Calu3 (cell line): ENCODE data around the gene GTPBP4. TPM values are rescaled to one million over a fixed set of nuclear protein-coding genes. Genes with fewer than 3 reads are reported as not detected.

Experiments used
- BruUV-seq: library from RNA; stranded (reverse); fragments of 400-500 nt; replicated peaks from 2 replicates; lab custom pipeline; 2021; lab: Mats Ljungman, UMichigan
- CTCF ChIA-PET: fragments of 300-600 bp; sonication (Branson Sonifier 250); formaldehyde crosslinking; loops from one replicate; lab custom pipeline; 2022; ENCODE audit warnings: antibody characterized with exemption; lab: Charles Lee
- DNase-seq: peaks from one replicate; pipeline ENCODE4 v3.0.0; 2022
- H3K27ac Mint-ChIP-seq: one replicate; pipeline ENCODE4 v1.8.0; 2022; ENCODE audit warnings: mixed read lengths; ENCODE audit not compliant: unreplicated experiment
- H3K27me3 Mint-ChIP-seq: one replicate; pipeline ENCODE4 v1.8.0; 2022; ENCODE audit warnings: mixed read lengths; ENCODE audit not compliant: unreplicated experiment
- H3K36me3 Mint-ChIP-seq: one replicate; pipeline ENCODE4 v1.8.0; 2022; ENCODE audit warnings: mild to moderate bottlenecking, moderate library complexity, mixed read lengths; ENCODE audit not compliant: insufficient read depth, unreplicated experiment
- H3K4me1 Mint-ChIP-seq: one replicate; pipeline ENCODE4 v1.8.0; 2022; ENCODE audit warnings: mild to moderate bottlenecking, low read depth, mixed read lengths; ENCODE audit not compliant: unreplicated experiment
- H3K4me3 Mint-ChIP-seq: one replicate; pipeline ENCODE4 v1.8.0; 2022; ENCODE audit warnings: mild to moderate bottlenecking, low read depth, moderate library complexity, mixed read lengths; ENCODE audit not compliant: unreplicated experiment
- H3K9me3 Mint-ChIP-seq: one replicate; pipeline ENCODE4 v1.8.0; 2022; ENCODE audit warnings: low read depth, mixed read lengths; ENCODE audit not compliant: unreplicated experiment
- intact Hi-C: fragments of 100-400 bp; cut with micrococcal nuclease; formaldehyde crosslinking; loops from one replicate; pipeline ENCODE4 v1.10.0; 2022; ENCODE audit not compliant: unreplicated experiment
- total RNA-seq: library from RNA; stranded (reverse); gene quantifications from 2 replicates; pipeline ENCODE4 v1.2.3, GENCODE V29; 2022
- TF ChIP-seq, protein P1 (sequence below): fragments of 200-600 bp; IDR thresholded peaks from one replicate; pipeline ENCODE4 v1.8.0; 2022; ENCODE audit warnings: antibody characterized with exemption; ENCODE audit not compliant: unreplicated experiment

GTPBP4 gene
- total RNA-seq, 1 experiment from 2014 or later, result 123 TPM

DNA sequence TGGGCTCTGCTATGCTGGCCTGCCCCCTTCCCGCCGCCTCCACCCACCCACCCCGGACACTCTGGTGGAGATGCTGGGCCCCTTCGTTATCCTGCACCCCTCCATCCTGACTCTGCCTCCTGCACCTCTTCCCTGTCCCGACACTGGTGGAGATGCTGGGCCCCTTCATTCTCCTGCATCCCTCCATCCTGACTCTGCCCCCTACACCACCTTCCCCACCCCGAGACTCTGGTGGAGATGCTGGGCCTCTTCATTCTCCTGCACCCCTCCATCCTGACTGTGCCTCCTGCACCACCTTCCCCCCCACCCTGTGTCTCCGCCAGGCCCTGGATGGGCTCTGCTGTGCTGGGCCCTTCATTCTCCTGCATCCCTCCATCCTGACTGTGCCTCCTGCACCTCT is 22.5 kb downstream of the GTPBP4 start:
- Mint-ChIP-seq H3K27ac (peak overlapping the region; percentile 27), H3K27me3 (no peaks in the 10 kb centered on the region), H3K4me3 (no peak overlapping the region), H3K9me3 (no peaks in the 10 kb centered on the region), H3K4me1 (no peaks in the 10 kb centered on the region), H3K36me3 (peaks cover 88% of the 10 kb centered on the region)
- DNase-seq, result no peak
- BruUV-seq, result no TSS peak
- CTCF ChIA-PET, result no interaction called here
- TF ChIP-seq, protein P1, sequence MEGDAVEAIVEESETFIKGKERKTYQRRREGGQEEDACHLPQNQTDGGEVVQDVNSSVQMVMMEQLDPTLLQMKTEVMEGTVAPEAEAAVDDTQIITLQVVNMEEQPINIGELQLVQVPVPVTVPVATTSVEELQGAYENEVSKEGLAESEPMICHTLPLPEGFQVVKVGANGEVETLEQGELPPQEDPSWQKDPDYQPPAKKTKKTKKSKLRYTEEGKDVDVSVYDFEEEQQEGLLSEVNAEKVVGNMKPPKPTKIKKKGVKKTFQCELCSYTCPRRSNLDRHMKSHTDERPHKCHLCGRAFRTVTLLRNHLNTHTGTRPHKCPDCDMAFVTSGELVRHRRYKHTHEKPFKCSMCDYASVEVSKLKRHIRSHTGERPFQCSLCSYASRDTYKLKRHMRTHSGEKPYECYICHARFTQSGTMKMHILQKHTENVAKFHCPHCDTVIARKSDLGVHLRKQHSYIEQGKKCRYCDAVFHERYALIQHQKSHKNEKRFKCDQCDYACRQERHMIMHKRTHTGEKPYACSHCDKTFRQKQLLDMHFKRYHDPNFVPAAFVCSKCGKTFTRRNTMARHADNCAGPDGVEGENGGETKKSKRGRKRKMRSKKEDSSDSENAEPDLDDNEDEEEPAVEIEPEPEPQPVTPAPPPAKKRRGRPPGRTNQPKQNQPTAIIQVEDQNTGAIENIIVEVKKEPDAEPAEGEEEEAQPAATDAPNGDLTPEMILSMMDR, result no peak
- intact Hi-C loops, result no loop called here

DNA sequence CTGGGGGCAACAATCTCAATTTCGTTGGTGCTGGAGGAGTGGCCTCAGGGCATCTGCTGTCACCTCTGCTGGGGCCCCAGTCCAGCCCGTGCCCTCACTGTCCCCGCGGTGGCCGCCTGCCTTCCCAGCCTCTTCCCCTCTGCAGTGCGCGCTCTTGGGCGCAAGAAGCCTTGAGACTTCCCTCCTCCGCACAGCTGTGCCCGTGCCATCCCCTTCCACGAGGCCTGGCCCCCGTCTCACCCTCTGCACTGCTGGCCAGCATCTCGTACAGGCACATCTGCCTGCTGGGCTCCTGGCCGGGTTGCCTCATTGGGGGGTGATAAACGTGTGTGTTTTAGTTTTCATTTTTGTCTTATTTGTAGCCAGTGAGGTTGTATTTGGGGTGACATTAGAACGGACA is 23.5 kb downstream of the GTPBP4 start:
- peak overlapping the region; percentile 43 for H3K27ac Mint-ChIP-seq
- BruUV-seq, result no TSS peak

GRCh38 chr10:1015688-1016087 is 27.5 kb downstream of the GTPBP4 start:
- CTCF ChIA-PET, result interaction anchor here (0.7 kb wide), 1 partner anchor 72 kb away, joined by 9 read pairs; no protein-coding TSS in a partner anchor
- Mint-ChIP-seq H3K4me3 (no peak overlapping the region), H3K36me3 (peaks cover 89% of the 10 kb centered on the region), H3K27ac (no peak overlapping the region), H3K4me1 (no peaks in the 10 kb centered on the region), H3K9me3 (no peaks in the 10 kb centered on the region), H3K27me3 (no peaks in the 10 kb centered on the region)
- DNase-seq, result no peak
- BruUV-seq, result no TSS peak
- TF ChIP-seq, protein P1, result no peak
- intact Hi-C loops, result no loop called here

More for the DNA sequence above, 23.5 kb downstream of the GTPBP4 start:
- no peak for DNase-seq
- CTCF ChIA-PET, result no interaction called here
- no peaks in the 10 kb centered on the region for H3K27me3 Mint-ChIP-seq
- intact Hi-C loops, result no loop called here
- H3K4me3 Mint-ChIP-seq, result no peak overlapping the region
- no peaks in the 10 kb centered on the region for H3K4me1 Mint-ChIP-seq
- TF ChIP-seq, protein P1, result no peak
- H3K9me3 Mint-ChIP-seq, result no peaks in the 10 kb centered on the region
- peaks cover 83% of the 10 kb centered on the region for H3K36me3 Mint-ChIP-seq

DNA sequence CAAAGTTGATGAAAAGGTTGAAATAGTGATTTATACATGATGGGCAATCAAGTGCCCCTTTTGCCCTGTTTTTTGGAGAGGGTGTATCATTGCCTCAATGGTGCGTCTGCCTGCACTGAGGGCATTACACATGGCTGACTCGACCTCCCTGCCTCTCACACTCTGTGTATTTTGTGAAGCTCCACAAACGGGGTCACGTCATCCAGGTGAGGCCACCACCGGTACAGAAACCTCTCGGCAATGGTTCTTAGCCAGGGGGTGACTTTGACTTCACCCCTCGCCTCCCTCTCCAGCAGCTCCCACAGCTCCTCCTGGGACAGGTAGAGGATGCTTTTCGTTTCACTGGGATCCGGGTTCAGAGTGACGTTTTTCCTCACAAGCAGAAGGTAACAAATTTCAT is 31.1 kb downstream of the GTPBP4 start:
- Mint-ChIP-seq H3K27me3 (no peaks in the 10 kb centered on the region), H3K36me3 (peaks cover 83% of the 10 kb centered on the region), H3K27ac (no peak overlapping the region), H3K4me1 (no peaks in the 10 kb centered on the region), H3K4me3 (no peak overlapping the region), H3K9me3 (no peaks in the 10 kb centered on the region)
- no TSS peak for BruUV-seq
- TF ChIP-seq, protein P1, result no peak
- DNase-seq, result no peak
- intact Hi-C loops, result no loop called here
- CTCF ChIA-PET, result no interaction called here
